AG08395 (cell line): ENCODE results near the gene UBE4B.

Experiments
- DNase-seq: peaks from one replicate; pipeline ENCODE4 v3.0.0; 2012; ENCODE audit warnings: mixed read lengths, low spot score

UBE4B gene

DNA sequence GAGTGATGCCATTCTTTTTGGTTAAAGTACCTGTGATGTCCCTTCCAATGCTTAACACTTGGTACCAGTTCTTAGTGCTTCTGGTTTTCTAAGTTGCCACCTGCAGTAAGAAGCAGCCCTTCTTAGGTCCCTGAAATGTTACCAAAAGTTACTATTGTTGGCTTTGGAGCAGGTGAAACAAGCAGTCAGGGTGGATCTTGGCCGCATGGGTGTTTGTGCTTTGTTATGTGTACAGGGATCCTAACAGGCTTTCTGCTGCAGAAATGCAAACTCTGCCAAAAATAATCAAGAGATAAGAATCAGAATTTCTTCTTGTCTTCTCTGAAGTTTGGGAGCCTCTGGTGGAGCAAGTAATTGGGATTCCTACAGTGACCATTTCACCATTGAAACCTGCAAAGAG, 84.4 kb downstream of the UBE4B start:
- no peak for DNase-seq

- DNase-seq: no peak
Observed at GRCh38 chr1:10117865-10118264, 85.1 kb downstream of the UBE4B start.

DNA sequence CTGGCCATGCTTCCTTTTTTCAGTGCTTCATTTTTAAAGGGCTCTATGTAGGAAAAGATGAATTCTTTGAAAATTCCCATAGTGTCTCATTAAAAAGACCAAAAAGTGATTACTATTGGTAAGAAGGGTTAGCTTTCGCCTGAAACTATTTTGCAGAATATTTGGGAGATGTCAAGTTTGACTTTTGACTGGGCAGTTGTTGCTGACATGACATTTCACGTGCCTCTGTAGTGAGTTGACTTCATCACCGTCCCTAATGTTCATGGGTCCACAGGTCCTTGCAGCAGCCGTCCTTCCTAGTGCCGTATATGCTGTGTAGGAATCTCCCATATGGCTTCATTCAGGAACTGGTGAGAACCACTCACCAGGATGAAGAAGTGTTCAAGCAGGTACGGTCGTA, 88.9 kb downstream of the UBE4B start:
- no peak for DNase-seq

GRCh38 chr1:10122926-10123325, 90.2 kb downstream of the UBE4B start:
- peak; percentile 21 for DNase-seq

GRCh38 chr1:10128101-10128765, 95.5 kb downstream of the UBE4B start:
- no peak for DNase-seq

GRCh38 chr1:10132316-10132715, 99.6 kb downstream of the UBE4B start:
- DNase-seq: no peak

- no peak for DNase-seq
Observed at GRCh38 chr1:10132852-10133251, 100.1 kb downstream of the UBE4B start.

- no peak for DNase-seq
Observed at GRCh38 chr1:10140981-10141380, 108.2 kb downstream of the UBE4B start.

DNA sequence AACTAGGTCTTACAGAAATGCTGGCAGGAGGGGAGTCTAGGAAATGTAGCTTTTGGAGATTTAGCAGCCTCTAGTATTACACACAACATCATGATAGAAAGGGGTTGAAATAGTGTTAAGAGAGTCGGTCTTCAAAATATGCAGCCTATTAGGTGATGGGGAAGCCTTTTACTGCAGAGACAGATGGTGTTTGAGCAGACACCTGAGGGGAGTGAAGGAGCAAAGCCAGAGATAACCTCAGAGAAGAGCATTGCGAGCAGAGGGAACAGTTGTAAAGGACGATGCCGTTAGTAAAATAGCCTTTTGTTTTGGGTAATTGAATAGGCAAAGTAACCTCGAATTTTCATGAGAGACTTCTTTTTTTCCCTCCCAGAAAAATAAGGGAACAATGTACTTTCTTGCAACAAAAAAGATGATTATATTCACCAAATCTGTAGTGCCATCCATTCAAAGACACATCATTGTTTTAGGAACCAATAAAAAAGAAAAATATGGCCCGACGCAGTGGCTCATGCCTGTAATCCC, 111.3 kb downstream of the UBE4B start:
- DNase-seq: no peak

- DNase-seq: no peak
Observed at GRCh38 chr1:10146391-10146790, 113.6 kb downstream of the UBE4B start.

- DNase-seq: no peak
Observed at GRCh38 chr1:10149231-10149630, 116.5 kb downstream of the UBE4B start.

GRCh38 chr1:10152709-10153284, 120.0 kb downstream of the UBE4B start:
- DNase-seq: peak; percentile 66

DNA sequence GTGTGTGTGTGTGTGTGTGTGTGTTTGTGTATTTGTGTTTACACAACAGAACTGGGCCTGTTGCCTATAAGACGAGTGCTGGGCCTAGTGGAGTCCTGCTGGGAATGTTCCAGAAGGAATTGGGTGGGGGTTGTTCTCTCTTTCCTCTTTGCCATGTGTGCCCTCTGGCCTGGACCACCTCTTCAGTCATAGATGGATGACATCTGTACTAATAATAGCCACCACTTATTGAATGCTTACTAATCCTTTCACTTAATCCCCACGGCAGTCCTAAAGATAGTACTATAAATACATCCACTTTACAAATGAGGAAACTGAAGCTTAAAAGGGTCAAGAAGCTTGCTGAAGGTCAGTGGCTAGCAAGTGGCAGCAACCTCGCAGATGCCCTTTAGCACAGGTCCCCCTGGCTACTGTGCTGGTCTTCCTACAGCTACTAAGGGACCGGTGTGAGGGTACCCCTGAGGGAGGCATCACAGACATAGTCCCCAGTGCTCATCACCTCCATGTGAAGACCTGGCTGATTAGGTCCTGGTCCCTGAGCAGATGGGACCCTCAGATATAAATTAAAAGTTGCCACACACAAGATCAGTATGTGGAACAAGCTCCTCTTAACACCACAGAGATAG, 122.4 kb downstream of the UBE4B start:
- no peak for DNase-seq

- DNase-seq: no peak
Observed at GRCh38 chr1:10160173-10160572, 127.4 kb downstream of the UBE4B start.

DNA sequence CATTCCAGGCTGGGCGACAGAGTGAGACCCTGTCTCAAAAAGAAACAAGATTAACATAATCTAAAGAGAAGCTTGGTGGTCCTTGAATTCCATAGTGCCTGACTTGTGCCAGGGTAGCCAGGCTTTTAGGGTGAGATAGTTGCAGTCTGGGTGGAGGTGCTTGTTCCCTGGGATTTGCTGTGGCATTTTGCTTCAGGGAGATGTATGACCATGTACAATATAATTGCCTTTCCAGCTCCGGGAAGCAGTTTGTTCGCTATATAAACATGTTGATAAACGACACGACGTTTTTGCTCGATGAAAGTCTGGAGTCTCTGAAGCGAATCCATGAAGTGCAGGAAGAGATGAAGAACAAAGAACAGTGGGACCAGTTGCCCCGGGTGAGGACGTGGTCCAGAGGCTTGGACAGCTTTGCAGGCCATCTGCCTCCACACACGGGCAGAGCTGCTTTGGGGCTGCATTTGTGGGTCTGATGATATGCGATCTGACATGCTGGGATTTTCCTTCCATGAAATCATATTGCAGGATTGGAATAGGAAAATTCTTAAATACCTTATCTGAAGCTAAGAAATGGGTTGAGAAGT, 128.2 kb downstream of the UBE4B start:
- no peak for DNase-seq

DNA sequence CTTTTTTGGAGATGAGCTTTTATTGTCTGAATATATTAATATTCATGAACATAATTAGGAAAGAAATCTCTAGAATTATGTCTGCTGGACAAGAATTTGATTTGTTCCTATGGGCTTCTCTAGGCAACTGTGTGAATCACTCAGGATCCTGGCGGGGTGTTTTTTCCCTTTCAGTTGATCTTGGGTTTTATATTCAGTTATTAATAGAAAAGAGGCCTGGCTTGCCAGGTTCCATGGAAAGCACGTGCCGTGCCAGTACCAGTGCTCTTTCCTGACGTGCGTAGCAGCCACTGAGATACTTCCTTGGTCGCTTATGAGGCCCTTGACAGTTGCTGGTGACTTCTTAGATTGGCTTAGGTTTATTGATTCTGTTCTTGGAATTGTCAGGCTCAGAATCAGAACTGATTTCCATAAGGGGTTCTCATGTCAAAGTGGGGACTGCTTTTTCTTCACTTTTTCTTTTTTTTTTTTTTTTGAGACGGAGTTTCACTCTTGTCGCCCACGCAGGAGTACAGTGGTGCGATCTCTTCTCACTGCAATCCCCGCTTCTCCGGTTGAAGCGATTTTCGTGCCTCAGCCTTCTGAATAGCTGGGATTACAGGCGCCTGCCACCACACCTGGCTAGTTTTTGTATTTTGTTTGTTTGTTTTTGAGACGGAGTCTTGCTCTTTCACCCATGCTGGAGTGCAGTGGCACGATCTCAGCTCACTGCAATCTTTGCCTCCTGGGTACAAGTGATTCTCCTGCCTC, 129.0 kb downstream of the UBE4B start:
- peak; percentile 28 for DNase-seq

GRCh38 chr1:10168912-10169514, 136.3 kb downstream of the UBE4B start:
- DNase-seq: no peak

DNA sequence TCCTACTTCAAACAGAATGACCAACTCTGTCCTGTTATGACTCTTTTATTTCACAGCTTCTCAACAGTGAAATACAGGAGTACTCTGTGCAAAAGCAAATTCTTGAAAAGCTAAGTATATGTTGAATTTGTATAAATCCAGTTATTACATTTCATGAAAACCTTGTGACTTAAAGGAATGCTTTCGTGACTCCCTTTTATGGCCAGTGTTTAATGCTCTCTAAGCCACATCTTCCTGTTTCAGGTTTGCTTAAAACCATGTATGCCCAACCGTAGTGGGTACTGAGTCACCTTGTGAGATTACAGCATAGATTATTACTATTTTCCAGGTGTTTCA, 137.4 kb downstream of the UBE4B start:
- DNase-seq: no peak

DNA sequence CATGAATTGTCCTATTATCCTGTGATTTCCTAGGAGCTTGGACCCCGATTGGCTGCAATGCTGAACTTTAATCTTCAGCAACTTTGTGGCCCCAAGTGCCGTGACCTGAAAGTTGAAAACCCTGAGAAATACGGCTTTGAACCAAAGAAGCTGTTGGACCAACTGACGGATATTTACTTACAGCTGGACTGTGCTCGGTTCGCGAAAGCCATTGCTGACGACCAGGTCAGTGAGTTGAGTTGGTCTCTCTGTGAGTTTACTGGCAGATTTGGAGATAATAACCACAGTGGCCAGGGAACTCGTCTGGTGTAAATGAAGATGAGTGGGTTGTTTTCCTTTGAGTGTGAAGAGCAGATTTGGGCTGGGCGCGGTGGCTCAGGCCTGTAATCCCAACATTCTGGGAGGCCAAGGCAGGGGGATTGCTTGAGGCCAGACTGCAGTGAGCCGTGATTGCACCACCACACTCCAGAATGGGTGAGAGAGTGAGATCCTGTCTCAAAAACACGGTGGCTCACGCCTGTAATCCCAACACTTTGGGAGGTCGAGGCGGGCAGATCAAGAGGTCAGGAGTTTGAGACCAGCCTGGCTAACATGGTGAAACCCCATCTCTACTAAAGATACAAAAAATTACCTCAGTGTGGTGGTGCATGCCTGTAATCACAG, 138.5 kb downstream of the UBE4B start:
- DNase-seq: no peak

DNA sequence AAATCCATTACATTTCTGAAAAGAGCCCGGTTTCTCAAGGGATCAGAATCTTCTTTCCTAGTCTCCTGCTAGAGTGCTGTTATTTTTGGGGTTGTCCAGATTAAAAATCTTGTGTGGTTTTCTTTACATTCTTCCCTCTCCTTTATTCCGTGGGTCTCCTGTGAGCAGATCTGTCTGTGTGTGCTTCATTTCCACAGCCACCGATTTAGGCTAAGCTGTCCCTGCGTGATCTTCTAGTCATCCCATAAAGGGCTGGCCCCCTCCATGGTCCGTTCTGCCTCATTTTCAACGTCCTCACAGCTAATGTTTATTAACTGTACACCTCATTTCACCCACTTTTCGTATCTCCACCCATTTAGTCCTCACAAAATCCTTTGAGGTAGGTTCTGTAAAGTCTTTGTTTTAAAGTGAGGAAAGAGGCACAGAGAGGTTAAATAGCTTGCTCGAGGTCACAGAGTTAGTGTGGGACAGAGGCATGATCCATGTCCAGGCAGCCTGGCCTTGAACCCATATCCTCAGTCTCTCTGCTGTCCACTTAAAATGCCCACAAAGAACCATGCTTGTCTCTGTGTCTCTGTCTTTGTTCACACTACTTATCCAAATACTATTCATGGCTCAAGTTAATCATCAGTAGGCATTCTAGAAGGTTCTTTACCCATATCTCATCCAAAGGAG, 139.4 kb downstream of the UBE4B start:
- no peak for DNase-seq

GRCh38 chr1:10173582-10173981, 140.8 kb downstream of the UBE4B start:
- no peak for DNase-seq
